NOMO-1 (cell line): ENCODE measurements around the gene SGTB.
A peak's percentile ranks its signal among the peaks of the same experiment; 100 is the strongest.
"Not testable (repeated sequence)": the region's sequence is repeated elsewhere in the genome, so short reads cannot be mapped to it uniquely, and the experiment has no call there.

Experiments used
- DNase-seq, 2 experiments: peaks; one replicate each; lab custom pipeline; 2025; ENCODE audit not compliant: unreplicated experiment in 2 of 2; lab: John Stamatoyannopoulos, UW

SGTB gene

DNA sequence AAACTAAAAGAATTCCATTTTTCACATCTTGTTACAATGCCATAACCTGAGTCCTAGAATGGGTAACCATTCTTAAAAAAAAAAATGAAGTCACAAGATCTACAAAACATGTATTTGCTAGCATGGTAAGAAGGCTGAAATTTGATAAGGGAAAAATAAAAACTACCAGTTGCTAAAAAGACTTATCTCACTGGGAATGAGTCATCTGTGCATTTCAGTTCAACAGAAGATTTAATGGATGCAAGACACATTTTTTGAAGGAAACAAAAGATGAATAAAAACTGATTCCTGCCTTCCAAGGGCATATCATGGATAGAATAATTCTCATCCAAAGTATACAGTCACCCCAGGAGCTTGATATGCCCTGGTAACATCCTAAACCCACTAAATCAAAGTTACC lies 47.2 kb downstream of the SGTB start:
- DNase-seq = no peak

DNA sequence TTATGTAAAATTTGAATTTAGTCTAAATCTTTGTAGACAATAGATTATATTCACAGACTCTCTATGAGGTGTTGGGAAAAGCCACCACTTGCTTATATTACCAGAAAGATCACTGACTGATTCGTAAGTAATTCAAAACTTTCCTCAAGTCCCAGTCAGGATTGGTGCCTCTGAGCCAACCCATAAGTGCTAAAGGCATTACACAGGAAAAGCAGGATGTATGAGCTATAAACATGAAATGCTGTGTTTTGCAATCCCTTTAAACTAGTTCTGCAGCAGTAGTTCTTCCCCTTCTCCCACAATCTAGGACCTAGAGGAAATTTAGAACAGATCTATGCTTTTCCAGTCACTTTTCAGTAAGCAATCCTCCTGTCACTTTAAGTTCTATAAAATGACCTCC lies 49.1 kb downstream of the SGTB start:
- peak in 1 of 2 experiments; percentile 12 for DNase-seq

DNA sequence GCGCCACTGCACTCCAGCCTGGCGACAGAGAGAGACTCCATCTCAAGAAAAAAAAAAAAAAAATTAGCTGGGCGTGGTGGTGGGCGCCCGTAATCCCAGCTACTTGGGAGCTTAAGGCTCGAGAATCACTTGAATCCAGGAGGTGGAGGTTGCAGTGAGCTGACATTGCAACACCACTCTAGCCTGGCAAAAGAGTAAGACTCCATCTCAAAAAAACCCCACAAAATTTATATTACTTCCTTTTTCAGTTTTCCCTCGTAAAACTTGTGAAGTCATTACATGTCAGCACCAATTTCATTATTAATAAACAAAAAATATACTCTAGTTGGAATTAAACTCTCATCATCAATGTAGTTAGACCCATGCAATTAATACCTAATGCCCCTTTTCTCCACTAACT lies 53.2 kb downstream of the SGTB start:
- DNase-seq = peak; percentile 53 to 70

DNA sequence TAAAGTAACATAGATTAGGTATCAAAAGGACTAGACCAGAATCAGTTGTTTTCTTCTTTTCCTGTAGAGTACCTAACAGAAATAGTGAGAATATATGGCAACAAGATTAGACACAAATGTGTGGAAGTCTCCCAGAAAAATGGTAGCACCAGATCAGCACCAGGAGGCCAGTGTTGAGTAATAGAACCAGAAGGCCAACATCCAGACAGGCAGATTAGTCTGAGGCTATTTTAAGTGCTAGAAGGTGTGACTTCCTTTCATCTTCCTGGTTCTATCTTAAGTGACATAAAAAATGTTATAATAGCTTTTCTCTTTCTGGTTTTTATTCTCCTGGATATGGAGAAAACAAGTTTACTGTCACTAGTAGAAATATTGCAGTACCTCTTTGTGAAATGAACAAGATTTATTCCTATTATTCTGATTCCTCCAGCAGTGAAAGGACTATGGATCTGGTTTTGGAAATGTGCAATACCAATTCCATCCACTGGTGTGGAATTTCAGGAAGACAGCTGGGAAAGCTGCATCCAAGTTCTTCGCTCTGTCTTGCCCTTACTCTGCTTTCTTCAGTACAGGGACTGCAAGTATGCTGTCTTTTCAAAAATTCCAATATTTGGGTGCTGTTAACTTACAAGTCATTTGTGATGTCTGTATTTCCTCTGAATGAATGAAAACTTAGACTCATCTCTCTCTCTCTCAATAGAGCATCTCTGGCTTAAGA lies 57.9 kb downstream of the SGTB start:
- DNase-seq = no peak

DNA sequence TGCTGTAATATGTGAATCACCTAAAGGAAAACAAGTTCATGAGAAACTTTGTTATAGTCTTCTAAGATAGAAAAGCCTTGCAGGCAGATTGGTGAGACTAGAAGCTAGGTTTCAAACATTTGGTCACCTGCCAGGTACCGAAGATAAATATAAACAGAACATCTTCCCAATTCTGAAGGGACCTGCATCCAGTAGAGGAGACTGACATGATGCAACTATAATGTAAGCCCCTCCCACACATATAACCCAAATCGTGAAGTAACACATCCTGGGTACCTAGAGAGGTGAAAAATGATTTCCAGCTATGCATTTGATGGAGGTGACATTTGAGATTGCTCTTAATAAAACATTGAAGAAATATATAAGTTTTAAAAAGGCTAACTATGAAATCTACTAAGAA lies 67.2 kb downstream of the SGTB start:
- no peak for DNase-seq

DNA sequence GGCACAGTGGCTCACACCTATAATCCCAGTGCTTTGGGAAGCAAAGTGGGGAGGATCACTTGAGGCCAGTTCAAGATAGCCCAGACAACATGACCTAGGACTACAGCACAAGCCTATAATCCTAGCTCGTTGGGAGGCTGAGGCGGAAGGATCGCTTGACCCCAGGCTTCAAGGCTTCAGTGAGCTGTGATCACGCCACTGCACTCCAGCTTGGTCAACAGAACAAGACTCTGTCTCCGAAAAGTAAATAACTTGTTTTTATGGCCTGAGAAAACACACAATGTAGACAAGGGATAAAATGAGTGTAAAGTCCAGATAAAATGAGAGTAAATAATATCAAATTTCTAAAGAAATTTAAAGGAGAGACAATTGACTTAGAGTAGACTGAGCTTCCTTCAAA lies 70.8 kb downstream of the SGTB start:
- no peak for DNase-seq

DNA sequence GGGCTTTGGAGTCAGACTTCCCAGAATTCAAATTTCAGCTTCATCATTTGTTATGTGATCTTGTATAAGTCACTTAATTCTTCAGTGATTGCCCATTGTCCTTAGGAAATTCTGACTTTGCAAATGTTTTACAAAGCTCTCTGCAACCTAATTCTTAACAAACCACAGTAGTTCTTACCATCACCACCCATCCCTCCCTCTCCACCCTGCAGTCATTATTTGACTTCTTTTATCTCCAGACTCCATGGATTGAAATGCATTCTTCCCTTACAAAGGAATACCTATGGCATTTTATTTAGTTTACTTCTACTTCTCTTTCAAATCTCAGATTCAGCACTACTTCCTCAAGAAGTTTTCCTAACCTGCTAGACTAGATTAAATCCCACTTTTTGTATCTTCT lies 74.0 kb downstream of the SGTB start:
- no peak for DNase-seq

DNA sequence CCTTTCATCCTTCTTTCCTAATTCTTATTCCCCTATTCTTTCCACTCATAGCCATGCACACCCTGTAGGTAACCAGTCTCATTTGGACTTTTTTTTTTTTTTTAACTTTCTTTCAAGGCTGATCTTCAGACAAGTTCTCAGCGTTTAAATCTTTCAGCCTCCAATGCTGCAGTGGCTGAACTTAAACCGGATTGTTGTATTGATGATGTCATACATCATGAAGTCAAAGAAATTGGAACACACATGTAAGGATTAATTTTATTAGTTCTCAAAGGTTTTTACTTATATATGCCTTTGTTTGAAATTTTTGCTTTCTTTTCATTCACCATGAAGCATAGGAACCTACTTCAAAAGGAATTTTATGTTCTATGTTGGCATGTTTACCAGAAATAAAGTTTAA lies 75.0 kb downstream of the SGTB start:
- DNase-seq = no peak

DNA sequence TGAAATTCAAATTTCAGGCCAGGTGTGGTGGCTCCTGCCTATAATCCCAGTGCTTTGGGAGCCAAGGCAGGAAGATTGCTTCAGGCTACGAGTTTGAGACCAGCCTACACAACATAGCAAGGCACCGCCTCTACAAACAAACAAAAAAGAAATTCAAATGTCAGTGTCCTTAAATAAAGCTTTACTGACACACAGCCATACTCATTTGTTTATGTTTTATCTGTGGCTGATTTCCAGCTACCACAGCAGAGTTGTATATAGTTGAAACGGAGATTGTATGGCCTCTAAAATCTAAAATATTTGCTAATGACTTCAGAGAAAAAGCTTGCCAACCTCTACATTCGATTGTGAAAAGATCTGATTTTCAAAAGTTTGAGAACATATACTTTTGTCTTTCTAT lies 81.7 kb downstream of the SGTB start:
- DNase-seq = no peak

DNA sequence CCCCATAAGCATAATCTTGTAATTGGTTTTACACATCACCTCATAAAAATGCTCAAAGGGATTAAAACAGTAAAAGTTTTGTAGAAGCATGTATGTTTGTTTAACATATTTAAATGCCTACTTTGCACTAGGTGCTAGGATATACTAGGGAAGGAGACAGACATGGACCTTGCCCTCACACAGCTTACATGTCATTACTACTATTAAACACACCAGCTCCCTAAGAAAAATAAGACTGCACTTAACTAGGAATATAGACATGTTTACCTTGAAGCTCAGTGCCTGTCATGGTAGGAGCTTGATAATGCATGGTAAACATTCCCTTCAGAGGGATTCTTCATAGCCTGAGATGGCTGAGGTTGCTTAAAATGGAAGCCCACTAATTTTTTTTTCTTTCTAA lies 90.9 kb downstream of the SGTB start:
- no peak for DNase-seq

DNA sequence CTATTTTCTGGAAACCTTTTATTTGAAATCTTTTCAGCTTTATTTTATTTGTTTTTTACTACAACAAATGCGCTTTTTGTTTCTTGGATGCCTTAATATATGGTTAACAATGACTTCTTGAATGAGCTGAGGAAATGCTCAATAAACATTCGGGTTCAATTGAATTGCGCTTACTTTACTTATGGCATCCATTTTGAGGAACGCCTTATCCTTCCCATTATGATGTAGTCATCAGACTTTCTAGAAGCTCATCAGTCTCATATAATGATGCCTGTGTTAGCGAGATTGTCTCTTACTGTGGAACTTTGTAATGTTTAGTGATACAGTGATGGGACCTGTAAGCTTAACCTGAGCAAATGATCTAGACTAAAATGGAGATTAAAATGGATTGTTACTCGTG lies 96.2 kb downstream of the SGTB start:
- DNase-seq = peak in 1 of 2 experiments; percentile 27

DNA sequence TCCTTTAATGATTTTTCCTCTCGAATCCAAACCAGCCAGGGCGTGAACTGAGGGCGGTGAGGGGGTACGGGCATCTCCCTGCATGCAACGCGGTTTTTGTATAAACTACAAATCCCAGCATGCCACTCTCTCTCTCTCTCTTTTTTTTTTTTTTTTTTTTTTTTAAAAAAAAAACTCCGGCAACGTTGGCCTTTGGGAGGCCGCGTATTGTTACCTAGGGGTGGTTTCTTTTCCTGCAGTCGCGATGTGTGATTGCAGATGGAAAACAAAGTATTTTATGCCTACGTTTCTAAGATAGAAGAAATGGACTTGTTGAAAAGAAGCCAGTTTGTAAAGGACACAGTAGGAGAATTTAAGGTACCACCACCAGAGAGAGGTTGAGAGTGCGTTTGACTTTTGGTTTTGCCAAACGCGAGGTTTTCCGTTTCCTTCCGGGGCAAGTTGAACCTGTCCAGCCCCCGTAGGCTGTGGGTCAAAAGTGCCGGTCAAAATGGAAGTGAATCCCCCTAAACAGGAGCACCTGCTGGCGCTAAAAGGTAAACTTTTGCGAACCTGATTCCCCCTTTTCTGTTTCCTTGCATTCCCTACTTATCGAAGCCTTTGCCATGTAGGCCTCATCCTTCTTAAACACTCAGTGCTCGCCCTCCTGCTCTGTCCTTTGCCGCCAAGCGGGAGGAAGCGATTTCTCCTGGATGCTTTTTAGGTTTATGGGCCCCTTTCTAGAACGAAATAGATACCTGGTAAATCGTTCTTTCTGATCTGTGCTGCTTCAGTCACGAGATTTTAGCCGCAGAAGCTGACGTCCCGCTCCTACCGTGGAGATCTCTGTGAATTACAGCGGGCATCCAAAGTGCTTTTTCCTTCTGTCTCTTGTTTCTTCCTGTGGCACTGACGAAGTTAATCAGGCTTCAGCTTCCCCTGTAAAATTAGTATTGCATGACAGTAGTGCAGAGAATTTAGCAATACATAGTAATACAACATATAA lies 97.0 kb downstream of the SGTB start, which contains the start of the genes SHLD3 and TRAPPC13:
Gene SHLD3, plus strand, starts transcription at position 457 of the 985 bp plus-strand sequence. CDS start 4,561 bp downstream, outside the sequence.
Gene TRAPPC13, plus strand, starts transcription at position 457 of the 985 bp plus-strand sequence. Its CDS starts 34 bp downstream, at position 491.
- DNase-seq = peak; percentile 92 to 93

DNA sequence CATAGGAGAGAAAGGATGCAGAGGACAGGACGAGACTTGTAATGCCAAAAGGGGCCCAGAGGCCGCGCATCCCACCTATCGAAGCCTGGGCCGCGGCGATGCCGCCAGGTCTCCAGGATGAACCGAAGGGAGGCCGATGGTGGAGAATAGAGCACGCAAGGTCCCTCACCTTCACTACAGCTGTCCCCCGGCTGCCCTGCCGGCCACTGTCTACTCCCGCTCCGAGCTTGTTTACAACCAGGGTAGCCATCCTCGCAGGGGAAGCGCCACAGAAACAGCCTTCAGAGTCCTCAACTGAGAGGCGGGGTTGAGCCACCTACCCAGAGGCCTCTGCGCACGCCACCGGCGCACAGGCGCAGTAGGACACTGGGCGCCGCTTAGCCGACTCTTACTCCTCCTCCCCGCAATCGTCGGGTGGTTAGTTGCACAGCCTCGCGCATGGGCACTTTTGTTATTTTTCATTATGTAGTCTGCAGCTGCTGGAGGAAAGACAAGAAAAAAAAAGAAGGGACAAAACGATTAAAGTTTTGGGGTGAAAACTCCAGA lies 97.8 kb downstream of the SGTB start, which contains the start of gene TRIM23:
Gene TRIM23, minus strand, starts transcription at position 309 of the 546 bp plus-strand sequence. Its CDS starts 59 bp downstream, at position 250.
- DNase-seq = peak; percentile 93 to 95

DNA sequence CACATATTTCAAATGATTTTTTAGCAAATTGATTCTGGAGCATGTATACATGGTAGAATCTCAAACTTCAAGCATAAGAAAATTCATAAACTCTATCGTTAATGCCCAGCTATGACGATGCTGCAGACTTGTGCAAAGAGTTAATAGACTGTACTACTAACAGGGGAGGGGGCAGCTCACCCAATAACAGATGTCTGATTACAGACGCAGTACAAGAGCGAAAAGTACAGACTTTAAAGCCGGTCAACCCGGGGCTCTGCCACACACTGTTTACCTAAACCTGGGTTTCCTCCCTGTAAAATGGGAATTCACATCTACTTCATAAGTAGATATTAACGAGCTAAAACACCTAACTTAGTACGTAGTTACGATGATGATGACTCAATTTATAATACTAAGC lies 98.4 kb downstream of the SGTB start:
- no peak for DNase-seq

DNA sequence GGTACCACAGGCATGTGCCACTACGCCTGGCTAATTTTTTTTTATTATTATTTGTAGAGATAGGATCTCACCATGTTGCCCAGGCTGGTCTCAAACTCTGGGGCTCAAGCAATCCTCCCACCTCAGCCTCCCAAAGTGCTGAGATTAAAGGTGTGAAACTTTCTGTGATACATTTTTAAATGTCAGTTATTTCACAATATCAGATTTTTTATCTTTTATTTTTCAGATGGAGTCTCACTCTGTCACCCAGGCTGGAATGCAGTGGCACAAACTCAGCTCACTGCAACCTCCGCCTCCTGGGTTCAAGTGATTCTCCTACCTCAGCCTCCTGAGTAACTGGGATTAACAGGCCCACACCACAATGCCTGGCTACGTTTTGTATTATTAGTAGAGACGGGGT lies 99.9 kb downstream of the SGTB start:
- DNase-seq = not testable (repeated sequence)

DNA sequence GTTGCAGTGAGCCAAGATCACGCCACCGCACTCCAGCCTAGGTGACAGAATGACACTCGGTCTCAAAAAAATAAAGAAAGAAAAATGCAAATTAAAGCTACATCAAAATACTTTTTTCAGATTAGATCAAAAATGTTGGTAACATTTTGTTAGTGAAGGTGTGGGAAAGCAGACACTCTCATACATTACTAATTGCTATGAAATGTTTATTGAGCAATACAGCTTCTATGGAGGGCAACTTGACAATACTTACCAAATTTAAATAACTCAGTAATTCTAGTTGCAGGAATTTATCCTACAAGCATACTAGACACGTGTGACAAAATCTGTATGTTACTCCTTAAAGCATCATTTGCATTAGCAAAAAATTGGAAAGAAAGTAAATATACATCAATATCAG lies 101.9 kb downstream of the SGTB start:
- no peak for DNase-seq
